IMR-90 (cell line): Measurements from ENCODE around the gene TEC. TPM values are rescaled to one million over a fixed set of nuclear protein-coding genes. Genes with fewer than 3 reads are reported as not detected.
A peak's percentile ranks its signal among the peaks of the same experiment; 100 is the strongest.

Experiments
- ATAC-seq: fragments of 200-7000 bp; cut with Tn5 transposase; 2 replicates; pipeline ENCODE4 v1.9.1; 2020; ENCODE audit warnings: low read depth, mild to moderate bottlenecking, moderate library complexity
- BruUV-seq: library from RNA; stranded (reverse); fragments of 400-500 nt; replicated peaks from 2 replicates; lab custom pipeline; 2021; lab: Mats Ljungman, UMichigan
- CTCF ChIA-PET: fragments of 300-600 bp; formaldehyde crosslinking; extraction: SDS; loops from one replicate; lab custom pipeline; 2021; ENCODE audit warnings: antibody characterized with exemption; lab: Yijun Ruan, JAX
- POLR2A ChIA-PET: fragments of 300-600 bp; sonication (Branson Sonifier 250); formaldehyde crosslinking; loops from one replicate; lab custom pipeline; 2022; ENCODE audit warnings: antibody characterized with exemption; ENCODE audit not compliant: unreplicated experiment; lab: Charles Lee
- DNase-seq: peaks from one replicate; pipeline ENCODE4 v3.0.0; 2013
- H2AFZ ChIP-seq: replicated peaks from 2 replicates; pipeline ENCODE3; 2013; ENCODE audit warnings: low read length, mild to moderate bottlenecking; ENCODE audit not compliant: poor library complexity
- H2AK5ac ChIP-seq: 2 replicates; pipeline ENCODE4 v1.6.1; 2013; ENCODE audit warnings: low read depth, low read length, inconsistent platforms
- H2AK9ac ChIP-seq: replicated peaks from 2 replicates; pipeline ENCODE3; 2013; ENCODE audit warnings: mild to moderate bottlenecking, low read depth, low read length, moderate library complexity; ENCODE audit not compliant: poor library complexity
- H2BK120ac ChIP-seq: 2 replicates; pipeline ENCODE4 v1.6.1; 2013; ENCODE audit warnings: low read depth, low read length, inconsistent platforms
- H2BK15ac ChIP-seq: 3 replicates; pipeline ENCODE4 v1.6.1; 2013; ENCODE audit warnings: low read depth, low read length, inconsistent platforms
- H2BK20ac ChIP-seq: 2 replicates; pipeline ENCODE4 v1.6.1; 2013; ENCODE audit warnings: low read depth, mild to moderate bottlenecking, inconsistent platforms, low read length, moderate library complexity
- H2BK5ac ChIP-seq: 2 replicates; pipeline ENCODE4 v1.6.1; 2013; ENCODE audit warnings: mild to moderate bottlenecking, low read depth, low read length, inconsistent platforms; ENCODE audit not compliant: poor library complexity, severe bottlenecking
- H3K14ac ChIP-seq: replicated peaks from 2 replicates; pipeline ENCODE4 v1.6.1; 2013; ENCODE audit warnings: low read depth, low read length, inconsistent platforms
- H3K18ac ChIP-seq: 2 replicates; pipeline ENCODE4 v1.6.1; 2013; ENCODE audit warnings: low read depth, low read length, control low read depth
- H3K23ac ChIP-seq: 2 replicates; pipeline ENCODE4 v1.6.1; 2013; ENCODE audit warnings: low read depth, low read length, inconsistent platforms
- H3K27ac ChIP-seq: 2 replicates; pipeline ENCODE4 v1.5.1; 2013; ENCODE audit warnings: mild to moderate bottlenecking, control low read depth, low read length; ENCODE audit not compliant: insufficient read depth
- H3K27me3 ChIP-seq: 2 replicates; pipeline ENCODE4 v1.6.1; 2013; ENCODE audit warnings: low read length; ENCODE audit not compliant: control insufficient read depth, insufficient read depth
- H3K36me3 ChIP-seq: 2 replicates; pipeline ENCODE4 v1.6.1; 2013; ENCODE audit warnings: low read length, mixed read lengths; ENCODE audit not compliant: control insufficient read depth, insufficient read depth
- H3K4ac ChIP-seq: 2 replicates; pipeline ENCODE4 v1.6.1; 2013; ENCODE audit warnings: low read depth, low read length, inconsistent platforms
- H3K4me1 ChIP-seq: 2 replicates; pipeline ENCODE4 v1.6.1; 2013; ENCODE audit warnings: low read length, mixed read lengths; ENCODE audit not compliant: control insufficient read depth, insufficient read depth
- H3K4me2 ChIP-seq: 2 replicates; pipeline ENCODE4 v1.6.1; 2013; ENCODE audit warnings: low read depth, mild to moderate bottlenecking, control low read depth, low read length, moderate library complexity
- H3K4me3 ChIP-seq: 2 replicates; pipeline ENCODE4 v1.5.1; 2013; ENCODE audit warnings: low read depth, mild to moderate bottlenecking, control low read depth, low read length, moderate library complexity; ENCODE audit not compliant: insufficient read depth
- H3K56ac ChIP-seq: 2 replicates; pipeline ENCODE4 v1.6.1; 2013; ENCODE audit warnings: low read length, inconsistent platforms; ENCODE audit not compliant: insufficient read depth; ENCODE audit errors: extremely low read depth
- H3K79me1 ChIP-seq, 2 experiments: 2 replicates each; pipeline ENCODE4 v1.6.1; 2013; ENCODE audit warnings: low read length in 2 of 2, inconsistent platforms in 1 of 2, low read depth in 1 of 2
- H3K9ac ChIP-seq: 2 replicates; pipeline ENCODE4 v1.6.1; 2013; ENCODE audit warnings: low read depth, low read length, control low read depth
- H3K9me1 ChIP-seq: 2 replicates; pipeline ENCODE4 v1.6.1; 2013; ENCODE audit warnings: low read length, inconsistent platforms; ENCODE audit not compliant: insufficient read depth
- H3K9me3 ChIP-seq: 2 replicates; pipeline ENCODE4 v1.6.1; 2013; ENCODE audit warnings: low read length; ENCODE audit not compliant: control insufficient read depth, insufficient read depth
- H4K20me1 ChIP-seq: 2 replicates; pipeline ENCODE4 v1.6.1; 2013; ENCODE audit warnings: low read length, inconsistent platforms; ENCODE audit not compliant: insufficient read depth
- H4K5ac ChIP-seq: 2 replicates; pipeline ENCODE4 v1.6.1; 2013; ENCODE audit warnings: mild to moderate bottlenecking, low read depth, low read length, control low read depth
- H4K8ac ChIP-seq, 2 experiments: 2 replicates each; pipeline ENCODE4 v1.6.1; 2013; ENCODE audit warnings: low read depth in 2 of 2, low read length in 2 of 2, control low read depth in 1 of 2, inconsistent platforms in 1 of 2
- H4K91ac ChIP-seq: 2 replicates; pipeline ENCODE4 v1.6.1; 2013; ENCODE audit warnings: low read depth, low read length, inconsistent platforms; ENCODE audit not compliant: insufficient read depth
- BHLHE40 ChIP-seq: fragments of 150-350 bp; IDR thresholded peaks from 2 replicates; pipeline ENCODE4 v1.6.1; 2016; ENCODE audit warnings: mild to moderate bottlenecking, low read depth, low read length
- CEBPB ChIP-seq: IDR thresholded peaks from 2 replicates; pipeline ENCODE4 v1.6.1; 2012; ENCODE audit warnings: low read depth, low read length, improper control_type of control experiment
- CHD1 ChIP-seq: IDR thresholded peaks from 2 replicates; pipeline ENCODE4 v1.6.1; 2012; ENCODE audit warnings: low read depth, low read length, improper control_type of control experiment
- CTCF ChIP-seq: conservative IDR thresholded peaks from 2 replicates; pipeline ENCODE4 v1.5.1; 2012; ENCODE audit warnings: mild to moderate bottlenecking, low read depth, low read length, improper control_type of control experiment
- ELK1 ChIP-seq: fragments of 150-350 bp; IDR thresholded peaks from 2 replicates; pipeline ENCODE4 v1.6.1; 2016; ENCODE audit warnings: low read depth, mild to moderate bottlenecking, low read length, moderate library complexity, borderline replicate concordance
- FOS ChIP-seq: fragments of 150-350 bp; IDR thresholded peaks from 2 replicates; pipeline ENCODE4 v1.6.1; 2016; ENCODE audit warnings: low read depth, low read length
- MAFK ChIP-seq: IDR thresholded peaks from 2 replicates; pipeline ENCODE4 v1.6.1; 2012; ENCODE audit warnings: low read depth, low read length, improper control_type of control experiment
- MAZ ChIP-seq: IDR thresholded peaks from 2 replicates; pipeline ENCODE4 v1.6.1; 2012; ENCODE audit warnings: low read depth, mild to moderate bottlenecking, low read length, improper control_type of control experiment, moderate library complexity, borderline replicate concordance
- MXI1 ChIP-seq: IDR thresholded peaks from 2 replicates; pipeline ENCODE4 v1.6.1; 2012; ENCODE audit warnings: low read depth, mild to moderate bottlenecking, low read length, moderate library complexity, borderline replicate concordance
- NFE2L2 ChIP-seq: fragments of 150-350 bp; IDR thresholded peaks from 2 replicates; pipeline ENCODE4 v1.6.1; 2016; ENCODE audit warnings: low read depth, mild to moderate bottlenecking, low read length
- POLR2A ChIP-seq: IDR thresholded peaks from 2 replicates; pipeline ENCODE4 v1.6.1; 2012; ENCODE audit warnings: mild to moderate bottlenecking, low read depth, low read length
- RAD21 ChIP-seq: IDR thresholded peaks from 2 replicates; pipeline ENCODE4 v1.6.1; 2012; ENCODE audit warnings: low read length, improper control_type of control experiment
- RCOR1 ChIP-seq: IDR thresholded peaks from 2 replicates; pipeline ENCODE4 v1.6.1; 2012; ENCODE audit warnings: mild to moderate bottlenecking, low read length, improper control_type of control experiment; ENCODE audit not compliant: insufficient replicate concordance
- RFX5 ChIP-seq: IDR thresholded peaks from 2 replicates; pipeline ENCODE4 v1.8.0; 2012; ENCODE audit warnings: low read depth, mild to moderate bottlenecking, low read length, moderate library complexity
- SMC3 ChIP-seq: fragments of 150-350 bp; IDR thresholded peaks from 2 replicates; pipeline ENCODE4 v1.6.1; 2016; ENCODE audit warnings: low read depth, mild to moderate bottlenecking, antibody characterized with exemption, low read length, moderate library complexity
- USF2 ChIP-seq: fragments of 150-350 bp; IDR thresholded peaks from 2 replicates; pipeline ENCODE4 v1.6.1; 2017; ENCODE audit warnings: mild to moderate bottlenecking, antibody characterized with exemption, low read length, low read depth
- WGBS, 2 experiments: methylation state at CpG; one replicate each; pipeline versions ENCODE4 v1.1.5 to v1.1.7; 2013; ENCODE audit warnings: missing lambda C conversion rate in 2 of 2; ENCODE audit not compliant: insufficient read length in 1 of 2; ENCODE audit errors: extremely low coverage in 2 of 2; 5-methylcytosine and 5-hydroxymethylcytosine counted together
- dilution Hi-C: fragments of 300-500 bp; cut with HindIII; formaldehyde crosslinking; loops from one replicate; pipeline ENCODE4 v1.14.3; 2018; ENCODE audit warnings: low sequenced_read_pairs; ENCODE audit not compliant: unreplicated experiment
- in situ Hi-C: fragments of 300-500 bp; cut with MboI; formaldehyde crosslinking; loops from 3 replicates; pipeline ENCODE4 v1.14.3; 2019; ENCODE audit warnings: low sequenced_read_pairs, inconsistent platforms, mixed read lengths
- intact Hi-C: fragments of 100-400 bp; cut with micrococcal nuclease; formaldehyde crosslinking; loops from 2 replicates; pipeline ENCODE4 v1.10.0; 2022
- polyA plus RNA-seq, 3 experiments: library from polyadenylated mRNA; depleted of rRNA; stranded (reverse); fragments of >200 nt; gene quantifications; 2 replicates each; pipeline ENCODE4 v1.2.3, GENCODE V29; 2012; ENCODE audit warnings: low replicate concordance in 1 of 3
- total RNA-seq: library from RNA; depleted of rRNA; stranded (reverse); fragments of >200 nt; gene quantifications from 2 replicates; pipeline ENCODE4 v1.2.3, GENCODE V29; 2012

Gene TEC
- total and polyA plus RNA-seq, 2 of the 4 experiments (the other 2 are of a cell fraction): 0.39 to 0.54 TPM

- H3K4me2 ChIP-seq: peak overlapping the region; percentile 68
- no peak overlapping the region for H3K4me3 ChIP-seq
- no peak overlapping the region for H4K91ac ChIP-seq
- H2AFZ ChIP-seq: no peak overlapping the region
- H3K56ac ChIP-seq: no peak overlapping the region
- H3K9me1 ChIP-seq: peaks cover 5% of the 10 kb centered on the region
- H2BK20ac ChIP-seq: peak overlapping the region; percentile 82; the same call in 1 of the 2 replicates
- no peak overlapping the region for H2BK15ac ChIP-seq
- H3K79me1 ChIP-seq: no peaks in the 10 kb centered on the region
- no CpG with 5 or more reads among the region's 2 CpGs for WGBS, 2 experiments
- no peak overlapping the region for H2AK5ac ChIP-seq
- no peak overlapping the region for H4K8ac ChIP-seq
- no peak for TF ChIP-seq BHLHE40
- no peak for TF ChIP-seq MAFK
- no peak for TF ChIP-seq RFX5
- TF ChIP-seq SMC3: no peak
- no peak for TF ChIP-seq ELK1
- TF ChIP-seq RCOR1: no peak
- TF ChIP-seq CEBPB: no peak
- TF ChIP-seq FOS: no peak
- TF ChIP-seq USF2: no peak
- TF ChIP-seq MAZ: no peak
- TF ChIP-seq MXI1: no peak
- no peak for TF ChIP-seq CTCF
- TF ChIP-seq POLR2A: no peak
- TF ChIP-seq RAD21: no peak
- TF ChIP-seq NFE2L2: no peak
- TF ChIP-seq CHD1: no peak
- dilution Hi-C loops (no loop called here), intact Hi-C loops (no loop called here), in situ Hi-C loops (loop anchor here (25.0 kb wide), 1 partner anchor 662 kb away; no protein-coding TSS in a partner anchor)
- no peaks in the 10 kb centered on the region for H3K9me3 ChIP-seq
- ATAC-seq: peak; percentile 77
- peaks cover 5% of the 10 kb centered on the region for H3K4me1 ChIP-seq
- BruUV-seq: no TSS peak
- H4K20me1 ChIP-seq: no peaks in the 10 kb centered on the region
- no peak overlapping the region for H2AK9ac ChIP-seq
- H3K23ac ChIP-seq: no peak overlapping the region
- H2BK120ac ChIP-seq: no peak overlapping the region
- no peaks in the 10 kb centered on the region for H3K36me3 ChIP-seq
- peak overlapping the region; percentile 69; the same call in 1 of the 2 replicates for H3K14ac ChIP-seq
- no peak overlapping the region for H3K18ac ChIP-seq
- no peak overlapping the region; the same call in 1 of the 2 replicates for H3K27ac ChIP-seq
- no peaks in the 10 kb centered on the region for H3K27me3 ChIP-seq
- ChIA-PET POLR2A (no interaction called here), CTCF (no interaction called here)
- no peak overlapping the region for H2BK5ac ChIP-seq
- DNase-seq: peak; percentile 78
- H3K4ac ChIP-seq: no peak overlapping the region
- no peak overlapping the region for H4K5ac ChIP-seq
- H3K9ac ChIP-seq: no peak overlapping the region
These were observed 30.4 kb upstream of the TEC start for GRCh38 chr4:48300004-48300403.
